ENCODE data around the gene ZNF426. TPM values are rescaled to one million over a fixed set of nuclear protein-coding genes. Genes with fewer than 3 reads are reported as not detected.

The ZNF426 gene
- total RNA-seq, 6 donors from 2014 or later = 10.4 to 29.3 (median 12.1) TPM

DNA sequence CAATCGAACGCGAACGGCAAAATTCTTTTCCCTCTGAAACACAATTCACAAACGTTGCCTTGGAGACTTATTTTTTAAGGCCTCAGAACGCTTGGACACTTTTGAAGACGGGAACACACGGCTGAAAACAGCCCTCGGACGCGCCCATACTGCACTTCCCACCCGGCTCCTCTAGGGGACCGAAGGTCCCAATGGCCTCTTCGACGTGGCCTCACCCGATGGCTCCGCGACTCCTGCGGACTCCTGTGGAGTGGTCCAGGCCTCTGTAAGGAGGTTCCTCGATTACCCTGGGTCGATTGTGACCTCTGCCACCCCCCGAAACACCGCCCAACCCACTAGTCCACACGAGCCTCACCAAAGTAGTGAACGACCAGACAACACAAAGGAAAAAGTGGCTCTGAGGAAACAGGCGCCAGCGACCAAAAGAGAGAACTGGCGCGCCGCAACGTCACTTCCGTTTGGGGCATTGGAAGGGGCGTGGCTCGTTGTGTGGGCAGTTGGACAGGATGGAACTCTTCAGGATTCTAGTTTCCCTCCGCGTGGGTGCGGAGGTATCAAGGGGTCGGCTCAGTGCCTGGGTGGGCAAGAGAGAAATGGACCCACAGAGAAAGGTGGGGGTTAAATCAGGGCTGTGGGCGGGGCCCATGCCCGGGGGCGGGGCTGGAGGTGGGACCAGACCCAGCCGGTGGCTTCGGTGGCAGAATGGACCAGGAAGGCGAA is 40.1 kb downstream of the ZNF426 start, which contains the start of gene ZNF560:
ZNF560 (minus strand) TSS at position 434 of the 720 bp plus-strand sequence. CDS start 23,303 bp downstream, outside the sequence.
- WGBS, 2 donors = 6 to 8% methylated on average over 22 to 44 of the region's 44 CpGs
- H3K4me1 ChIP-seq = no peaks in the 10 kb centered on the region
- H3K36me3 ChIP-seq = no peaks in the 10 kb centered on the region
- no peak within 1 kb of the TSS for H3K27ac ChIP-seq
- H3K4me3 ChIP-seq = no peak within 1 kb of the TSS
- ATAC-seq (ENCODE audit: low FRiP score in 2 of 2) (no peak), DNase-seq (peak in 1 of 2 donors; percentile 61)
- peaks cover 31 to 72% (median 61%) of the 10 kb centered on the region in 4 donors for H3K9me3 ChIP-seq
- H3K27me3 ChIP-seq = no peaks in the 10 kb centered on the region
- TF ChIP-seq, protein P1, sequence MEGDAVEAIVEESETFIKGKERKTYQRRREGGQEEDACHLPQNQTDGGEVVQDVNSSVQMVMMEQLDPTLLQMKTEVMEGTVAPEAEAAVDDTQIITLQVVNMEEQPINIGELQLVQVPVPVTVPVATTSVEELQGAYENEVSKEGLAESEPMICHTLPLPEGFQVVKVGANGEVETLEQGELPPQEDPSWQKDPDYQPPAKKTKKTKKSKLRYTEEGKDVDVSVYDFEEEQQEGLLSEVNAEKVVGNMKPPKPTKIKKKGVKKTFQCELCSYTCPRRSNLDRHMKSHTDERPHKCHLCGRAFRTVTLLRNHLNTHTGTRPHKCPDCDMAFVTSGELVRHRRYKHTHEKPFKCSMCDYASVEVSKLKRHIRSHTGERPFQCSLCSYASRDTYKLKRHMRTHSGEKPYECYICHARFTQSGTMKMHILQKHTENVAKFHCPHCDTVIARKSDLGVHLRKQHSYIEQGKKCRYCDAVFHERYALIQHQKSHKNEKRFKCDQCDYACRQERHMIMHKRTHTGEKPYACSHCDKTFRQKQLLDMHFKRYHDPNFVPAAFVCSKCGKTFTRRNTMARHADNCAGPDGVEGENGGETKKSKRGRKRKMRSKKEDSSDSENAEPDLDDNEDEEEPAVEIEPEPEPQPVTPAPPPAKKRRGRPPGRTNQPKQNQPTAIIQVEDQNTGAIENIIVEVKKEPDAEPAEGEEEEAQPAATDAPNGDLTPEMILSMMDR (IDR thresholded peaks at IDR 0.05) = peak in 1 of 6 experiments; percentile 17
- TF ChIP-seq EP300 (IDR thresholded peaks at IDR 0.05) = no peak

DNA sequence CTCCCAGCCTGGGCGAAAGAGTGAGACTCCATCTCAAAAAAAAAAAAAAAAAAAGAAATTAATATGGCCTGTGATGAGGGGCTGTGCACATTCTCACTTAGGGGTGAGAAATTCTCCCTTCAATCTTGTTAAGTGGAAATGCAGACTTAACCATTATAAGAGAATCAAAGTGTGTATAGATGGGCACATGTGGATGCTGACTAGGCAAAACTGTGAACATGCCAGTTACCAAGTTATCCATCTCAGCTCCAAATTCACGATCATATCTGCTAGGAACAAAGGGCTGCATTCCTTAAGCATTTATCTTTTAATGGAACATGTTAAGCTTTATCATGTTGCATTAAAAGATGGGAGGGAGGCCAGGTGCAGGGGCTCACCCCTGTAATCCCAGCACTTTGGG is 44.3 kb downstream of the ZNF426 start:
- H3K9me3 ChIP-seq = peaks cover 15 to 40% (median 30%) of the 10 kb centered on the region in 4 donors
- no peaks in the 10 kb centered on the region for H3K27me3 ChIP-seq
- ATAC-seq (ENCODE audit: low FRiP score in 2 of 2) = no peak

DNA sequence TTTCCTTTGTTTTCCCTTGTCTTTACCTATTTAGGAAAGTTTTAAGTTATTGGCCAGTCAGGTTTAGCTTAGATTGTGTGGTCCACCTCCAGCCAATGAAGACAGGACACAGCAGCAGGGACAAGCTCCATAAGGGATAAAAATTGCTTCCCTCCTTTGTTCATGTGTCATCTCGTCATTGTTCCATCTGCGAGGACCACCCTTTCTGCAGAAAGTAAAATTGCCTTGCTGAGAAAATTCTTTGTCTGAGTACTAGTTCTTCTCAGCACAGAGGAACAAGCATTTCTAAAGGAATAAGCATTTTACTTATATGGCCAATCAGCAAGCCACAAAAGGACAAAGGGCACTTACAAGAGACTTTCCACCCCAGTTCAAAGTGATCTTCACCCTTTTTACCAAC is 51.4 kb downstream of the ZNF426 start:
- WGBS, 2 donors = 88 to 92% methylated on average over 2 of the region's 2 CpGs
- DNase-seq = no peak
- Histone ChIP-seq H3K36me3 (no peaks in the 10 kb centered on the region), H3K4me1 (no peaks in the 10 kb centered on the region), H3K27ac (no peak overlapping the region), H3K4me3 (no peak overlapping the region), H3K27me3 (no peaks in the 10 kb centered on the region), H3K9me3 (peaks cover 31 to 67% (median 36%) of the 10 kb centered on the region in 4 donors)
- ATAC-seq (ENCODE audit: low FRiP score in 2 of 2) = no peak
- no peak for TF ChIP-seq EP300 (IDR thresholded peaks at IDR 0.05)

More for the DNA sequence above, 44.3 kb downstream of the ZNF426 start:
- no peaks in the 10 kb centered on the region for H3K4me1 ChIP-seq
- no peak overlapping the region for H3K27ac ChIP-seq
- H3K36me3 ChIP-seq = no peaks in the 10 kb centered on the region
- H3K4me3 ChIP-seq = no peak overlapping the region
- no peak for DNase-seq
- TF ChIP-seq, protein P1 (IDR thresholded peaks at IDR 0.05) = no peak
- TF ChIP-seq POLR2A (IDR thresholded peaks at IDR 0.05) = no peak
- no peak for TF ChIP-seq POLR2AphosphoS5 (IDR thresholded peaks at IDR 0.05)
- no peak for TF ChIP-seq EP300 (IDR thresholded peaks at IDR 0.05)
- WGBS, 2 donors = 91 to 92% methylated on average over 2 of the region's 2 CpGs

DNA sequence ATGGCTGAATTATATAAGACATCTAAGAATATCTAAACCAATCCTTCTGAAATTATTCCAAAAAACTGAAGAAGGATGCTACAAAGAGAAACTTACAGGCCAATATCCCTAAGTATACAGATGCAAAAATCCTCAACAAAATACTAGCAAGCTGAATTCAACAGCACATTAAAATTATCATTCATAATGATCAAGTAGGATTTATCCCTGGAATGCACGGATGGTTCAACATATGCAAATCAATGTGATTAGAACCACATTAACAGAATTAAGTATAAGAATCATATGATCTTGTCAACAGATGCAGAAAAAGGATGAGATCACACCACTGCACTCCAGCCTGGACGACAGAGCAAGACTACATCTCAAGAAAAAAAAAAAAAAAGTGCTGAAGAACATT is 53.3 kb downstream of the ZNF426 start:
- Histone ChIP-seq H3K36me3 (no peaks in the 10 kb centered on the region), H3K27ac (no peak overlapping the region), H3K4me3 (no peak overlapping the region), H3K4me1 (no peaks in the 10 kb centered on the region), H3K9me3 (peaks cover 31 to 72% (median 40%) of the 10 kb centered on the region in 4 donors), H3K27me3 (no peaks in the 10 kb centered on the region)
- TF ChIP-seq EP300 (IDR thresholded peaks at IDR 0.05) (no peak), POLR2A (IDR thresholded peaks at IDR 0.05) (no peak), POLR2AphosphoS5 (IDR thresholded peaks at IDR 0.05) (no peak)
- TF ChIP-seq, protein P1 (IDR thresholded peaks at IDR 0.05) = no peak
- ATAC-seq (ENCODE audit: low FRiP score in 2 of 2) = no peak
- 73 to 88% methylated on average over 2 of the region's 2 CpGs for WGBS, 2 donors
- no peak for DNase-seq

DNA sequence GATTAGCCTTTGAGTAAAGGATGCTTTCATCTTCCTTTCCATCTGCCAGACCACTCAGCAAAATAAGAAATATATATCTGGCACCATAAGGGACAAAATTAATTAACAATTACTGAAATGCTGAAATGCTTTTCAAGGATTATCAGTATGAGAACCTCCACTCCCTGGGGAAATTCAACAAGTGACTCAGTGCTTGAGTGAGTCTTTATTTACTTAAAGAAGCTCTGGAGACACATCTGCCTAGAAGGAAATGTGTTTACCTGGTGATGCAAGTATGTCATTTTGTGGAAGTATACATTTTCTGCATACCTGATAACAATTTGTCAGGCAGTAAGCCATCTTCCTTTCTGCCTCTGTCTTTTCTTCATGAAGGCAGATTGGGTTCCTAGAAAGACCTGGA is 63.5 kb downstream of the ZNF426 start:
- no peaks in the 10 kb centered on the region for H3K36me3 ChIP-seq
- peaks cover 6 to 26% (median 18%) of the 10 kb centered on the region in 4 donors for H3K9me3 ChIP-seq
- no peaks in the 10 kb centered on the region for H3K4me1 ChIP-seq
- H3K27me3 ChIP-seq = no peaks in the 10 kb centered on the region
- no peak overlapping the region for H3K4me3 ChIP-seq
- H3K27ac ChIP-seq = no peak overlapping the region
- TF ChIP-seq POLR2A (IDR thresholded peaks at IDR 0.05) = no peak
- no peak for DNase-seq
- ATAC-seq (ENCODE audit: low FRiP score in 2 of 2) = no peak

Other genes starting within 250 kb of the ZNF426 start
- 10 to 100 TPM in 4 of 6 donors, 1 to 10 TPM in 2; 6.8 to 20.2 (median 15.9) TPM for gene ZNF699, start 228.8 kb downstream of the ZNF426 start, total RNA-seq
- 10 to 100 TPM in 5 of 6 donors, 1 to 10 TPM in 1; 9.6 to 26.2 (median 15.6) TPM for gene ZNF559, start 214.5 kb downstream of the ZNF426 start, total RNA-seq
- 10 to 100 TPM in 1 of 6 donors, 1 to 10 TPM in 5; 1.1 to 19.9 (median 1.4) TPM for gene ZNF177, start 175.6 kb downstream of the ZNF426 start, total RNA-seq
- 10 to 100 TPM; 19.2 to 49.2 (median 25.6) TPM for gene ZNF266, start 103.1 kb downstream of the ZNF426 start, total RNA-seq
- not detected for gene ZNF560, start 40.0 kb downstream of the ZNF426 start, total RNA-seq
- gene ZNF121, start 45.9 kb upstream of the ZNF426 start, total RNA-seq = 10 to 100 TPM in 5 of 6 donors, 1 to 10 TPM in 1; 8.3 to 32.6 (median 25.2) TPM
- 10 to 100 TPM; 12.6 to 37.5 (median 26.0) TPM for gene ZNF561, start 82.6 kb upstream of the ZNF426 start, total RNA-seq
- gene ZNF562, start 136.5 kb upstream of the ZNF426 start, total RNA-seq = 10 to 100 TPM; 21.4 to 33.2 (median 24.3) TPM
- 10 to 100 TPM in 5 of 6 donors, 1 to 10 TPM in 1; 5.6 to 36.7 (median 15.0) TPM for gene ZNF846, start 230.1 kb upstream of the ZNF426 start, total RNA-seq